ENCODE data around the gene GLP1R. TPM values are rescaled to one million over a fixed set of nuclear protein-coding genes. Genes with fewer than 3 reads are reported as not detected.

GLP1R gene
- total RNA-seq, 1 experiment from 2014 or later: not detected

GRCh38 chr6:39008737-39009136, 39.8 kb upstream of the GLP1R start:
- Histone ChIP-seq H3K4me3 (ENCODE audit: low read length) (no peak overlapping the region), H3K9me3 (ENCODE audit: low read length) (no peaks in the 10 kb centered on the region), H3K79me2 (ENCODE audit: low read length) (no peaks in the 10 kb centered on the region), H3K4me2 (ENCODE audit: low read length) (no peak overlapping the region), H3F3A (ENCODE audit: low read length, unreplicated experiment) (no peaks in the 10 kb centered on the region), H2AFZ (ENCODE audit: low read length) (no peak overlapping the region), H3K36me3 (ENCODE audit: low read depth, low read length) (no peaks in the 10 kb centered on the region), H3K27me3 (ENCODE audit: low read length) (peaks cover 66% of the 10 kb centered on the region), H3K9me2 (replicated peaks; ENCODE audit: low read length) (no peaks in the 10 kb centered on the region), H4K20me1 (ENCODE audit: low read length) (no peaks in the 10 kb centered on the region), H3K27ac (ENCODE audit: low read length) (no peak overlapping the region), H3K4me1 (ENCODE audit: insufficient read depth, low read length) (no peaks in the 10 kb centered on the region), H3K9ac (ENCODE audit: low read length) (no peak overlapping the region)
- no peak for ATAC-seq
- CTCF ChIA-PET: interaction anchor here (0.6 kb wide), 1 partner anchor 21 kb away, joined by 3 read pairs; no protein-coding TSS in a partner anchor
- TF ChIP-seq EZH2 (IDR thresholded peaks at IDR 0.05; ENCODE audit: low read length, unreplicated experiment): no peak
- no peak for TF ChIP-seq EZH2phosphoT487 (IDR thresholded peaks at IDR 0.05; ENCODE audit: borderline replicate concordance, low read length)
- TF ChIP-seq CTCF (conservative IDR thresholded peaks at IDR 0.05; ENCODE audit: low read depth, low read length): no peak
- no peak for DNase-seq
- POLR2A ChIA-PET (ENCODE audit: unreplicated experiment): no interaction called here
- intact Hi-C loops (cut with micrococcal nuclease): no loop called here
- no TSS peak for BruUV-seq (replicated peaks)

- H3K27ac ChIP-seq (ENCODE audit: low read length): no peak overlapping the region
- no TSS peak for BruUV-seq (replicated peaks)
- intact Hi-C loops (cut with micrococcal nuclease): no loop called here
- CTCF ChIA-PET: no interaction called here
- H3K9me2 ChIP-seq (replicated peaks; ENCODE audit: low read length): no peaks in the 10 kb centered on the region
- no peak for ATAC-seq
- no peaks in the 10 kb centered on the region for H3K36me3 ChIP-seq (ENCODE audit: low read depth, low read length)
- H3K79me2 ChIP-seq (ENCODE audit: low read length): no peaks in the 10 kb centered on the region
- no peak overlapping the region for H2AFZ ChIP-seq (ENCODE audit: low read length)
- no peak for DNase-seq
- H3K27me3 ChIP-seq (ENCODE audit: low read length): peaks cover 62% of the 10 kb centered on the region
- no peaks in the 10 kb centered on the region for H3K4me1 ChIP-seq (ENCODE audit: insufficient read depth, low read length)
- H3K4me3 ChIP-seq (ENCODE audit: low read length): no peak overlapping the region
- no peaks in the 10 kb centered on the region for H3F3A ChIP-seq (ENCODE audit: low read length, unreplicated experiment)
- H4K20me1 ChIP-seq (ENCODE audit: low read length): no peaks in the 10 kb centered on the region
- no peaks in the 10 kb centered on the region for H3K9me3 ChIP-seq (ENCODE audit: low read length)
- H3K9ac ChIP-seq (ENCODE audit: low read length): no peak overlapping the region
- no peak for TF ChIP-seq CTCF (conservative IDR thresholded peaks at IDR 0.05; ENCODE audit: low read depth, low read length)
- no peak overlapping the region for H3K4me2 ChIP-seq (ENCODE audit: low read length)
- POLR2A ChIA-PET (ENCODE audit: unreplicated experiment): no interaction called here
Measured at GRCh38 chr6:39009476-39009875, 39.1 kb upstream of the GLP1R start.

- H3K27me3 ChIP-seq (ENCODE audit: low read length): peaks cover 59% of the 10 kb centered on the region
Measured at GRCh38 chr6:39016839-39017546, 31.6 kb upstream of the GLP1R start.

More at GRCh38 chr6:39016839-39017546, 31.6 kb upstream of the GLP1R start:
- Histone ChIP-seq H2AFZ (ENCODE audit: low read length) (no peak overlapping the region), H3K9ac (ENCODE audit: low read length) (no peak overlapping the region), H4K20me1 (ENCODE audit: low read length) (no peaks in the 10 kb centered on the region), H3K79me2 (ENCODE audit: low read length) (no peaks in the 10 kb centered on the region), H3K9me3 (ENCODE audit: low read length) (no peaks in the 10 kb centered on the region), H3K9me2 (replicated peaks; ENCODE audit: low read length) (no peaks in the 10 kb centered on the region), H3K4me1 (ENCODE audit: insufficient read depth, low read length) (no peaks in the 10 kb centered on the region), H3K4me3 (ENCODE audit: low read length) (no peak overlapping the region), H3K4me2 (ENCODE audit: low read length) (no peak overlapping the region), H3K36me3 (ENCODE audit: low read depth, low read length) (no peaks in the 10 kb centered on the region), H3K27ac (ENCODE audit: low read length) (no peak overlapping the region), H3F3A (ENCODE audit: low read length, unreplicated experiment) (no peaks in the 10 kb centered on the region)
- no peak for DNase-seq
- ChIA-PET POLR2A (ENCODE audit: unreplicated experiment) (no interaction called here), CTCF (no interaction called here)
- intact Hi-C loops (cut with micrococcal nuclease): no loop called here
- no peak for ATAC-seq
- TF ChIP-seq EZH2phosphoT487 (IDR thresholded peaks at IDR 0.05; ENCODE audit: borderline replicate concordance, low read length) (no peak), CTCF (conservative IDR thresholded peaks at IDR 0.05; ENCODE audit: low read depth, low read length) (no peak), EZH2 (IDR thresholded peaks at IDR 0.05; ENCODE audit: low read length, unreplicated experiment) (no peak)
- BruUV-seq (replicated peaks): no TSS peak
